Measurements from ENCODE around the gene KLK8.

GRCh38 chr19:51029718-51030117 lies 28.3 kb upstream of the KLK8 start:
- TF ChIP-seq CTCF (IDR thresholded peaks at IDR 0.05): no peak
- TF ChIP-seq EZH2 (IDR thresholded peaks at IDR 0.05; ENCODE audit: borderline replicate concordance, insufficient read depth, low read depth, low read length, poor library complexity, severe bottlenecking): no peak
